HS-27A (cell line): ENCODE data around the gene SLC6A6.

Source experiments
- DNase-seq: peaks from one replicate; pipeline ENCODE4 v3.0.0-alpha.2; 2012; ENCODE audit warnings: low read depth, missing footprints

SLC6A6 gene

DNA sequence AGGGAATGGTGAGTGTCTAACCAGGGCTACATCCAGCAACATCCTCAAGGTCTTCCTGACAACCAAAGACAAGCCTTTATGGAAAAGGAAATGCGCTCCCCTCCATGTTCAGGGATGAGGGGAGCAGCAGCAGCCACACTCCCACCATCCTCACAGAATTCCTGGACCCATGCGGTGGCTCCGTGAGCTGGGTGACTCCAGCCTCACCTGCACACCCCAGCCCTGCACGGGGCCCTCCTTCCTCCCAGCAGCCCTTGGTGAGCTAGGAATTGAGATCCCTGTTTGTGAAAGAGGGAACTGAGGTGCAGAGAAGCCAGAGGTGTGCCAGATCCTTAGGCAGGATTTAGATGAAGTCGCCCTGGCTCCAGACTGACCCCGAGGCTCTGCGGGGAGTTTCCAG is 85.4 kb downstream of the SLC6A6 start:
- DNase-seq, result no peak

- no peak for DNase-seq
Observed at GRCh38 chr3:14488286-14489041, 86.1 kb downstream of the SLC6A6 start.

DNA sequence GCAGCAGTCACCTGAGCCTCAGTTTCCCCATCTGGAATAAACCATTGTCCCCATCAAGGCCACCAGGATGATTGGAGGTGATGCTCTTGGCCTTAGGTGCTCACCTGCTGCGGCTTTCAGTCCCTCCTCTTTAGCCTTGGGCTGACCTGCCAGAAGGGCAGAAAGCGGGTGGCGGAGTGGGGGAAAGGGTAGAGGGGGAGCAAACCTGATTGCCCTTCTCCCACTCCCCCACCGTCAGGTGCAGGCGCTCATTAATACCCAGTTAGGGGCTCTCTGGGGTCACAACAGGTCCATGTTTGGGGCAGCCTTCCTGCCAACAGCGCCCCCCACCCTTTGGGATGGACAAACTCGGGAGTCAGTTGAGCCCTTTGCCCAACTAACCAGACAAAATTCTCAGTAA is 87.2 kb downstream of the SLC6A6 start:
- DNase-seq, result no peak

DNA sequence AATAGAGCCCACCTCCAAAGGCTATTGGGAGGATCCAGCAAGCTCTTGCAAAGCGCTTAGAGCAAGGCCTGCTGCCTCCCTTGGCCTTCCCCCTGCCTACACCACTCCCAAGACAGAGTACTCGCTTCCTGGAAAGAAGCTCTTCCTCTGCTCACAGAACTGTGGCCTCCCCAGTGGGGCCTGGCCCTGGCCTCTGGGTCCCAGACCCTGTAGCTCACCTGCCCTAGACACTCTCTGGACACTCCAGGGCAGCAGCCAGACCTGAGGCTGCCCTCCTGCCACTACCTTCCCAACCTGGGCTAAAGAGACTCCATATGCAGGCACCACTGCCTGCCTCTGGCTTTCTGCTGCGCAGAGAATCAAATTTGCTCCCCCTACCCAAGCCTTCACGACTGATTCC is 87.8 kb downstream of the SLC6A6 start:
- no peak for DNase-seq

DNA sequence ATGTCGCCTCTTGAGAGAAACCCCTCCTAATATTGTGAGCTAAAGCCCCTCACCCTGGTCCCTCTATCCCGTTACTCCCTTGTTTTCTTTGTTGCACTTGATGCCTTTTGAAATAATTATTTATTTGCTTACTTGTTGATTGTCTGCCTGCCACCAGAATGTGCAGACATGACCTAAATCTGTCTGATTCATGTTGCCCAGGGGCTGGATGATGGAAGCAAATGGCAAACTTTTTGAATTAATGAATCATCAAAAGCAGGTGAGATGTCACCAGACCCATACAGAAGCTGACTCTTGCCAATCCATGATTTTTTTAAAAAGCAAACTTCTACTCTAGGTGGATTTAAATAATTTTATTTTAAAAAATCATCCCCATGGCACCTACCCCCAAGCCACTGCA is 88.4 kb downstream of the SLC6A6 start:
- DNase-seq, result no peak

DNA sequence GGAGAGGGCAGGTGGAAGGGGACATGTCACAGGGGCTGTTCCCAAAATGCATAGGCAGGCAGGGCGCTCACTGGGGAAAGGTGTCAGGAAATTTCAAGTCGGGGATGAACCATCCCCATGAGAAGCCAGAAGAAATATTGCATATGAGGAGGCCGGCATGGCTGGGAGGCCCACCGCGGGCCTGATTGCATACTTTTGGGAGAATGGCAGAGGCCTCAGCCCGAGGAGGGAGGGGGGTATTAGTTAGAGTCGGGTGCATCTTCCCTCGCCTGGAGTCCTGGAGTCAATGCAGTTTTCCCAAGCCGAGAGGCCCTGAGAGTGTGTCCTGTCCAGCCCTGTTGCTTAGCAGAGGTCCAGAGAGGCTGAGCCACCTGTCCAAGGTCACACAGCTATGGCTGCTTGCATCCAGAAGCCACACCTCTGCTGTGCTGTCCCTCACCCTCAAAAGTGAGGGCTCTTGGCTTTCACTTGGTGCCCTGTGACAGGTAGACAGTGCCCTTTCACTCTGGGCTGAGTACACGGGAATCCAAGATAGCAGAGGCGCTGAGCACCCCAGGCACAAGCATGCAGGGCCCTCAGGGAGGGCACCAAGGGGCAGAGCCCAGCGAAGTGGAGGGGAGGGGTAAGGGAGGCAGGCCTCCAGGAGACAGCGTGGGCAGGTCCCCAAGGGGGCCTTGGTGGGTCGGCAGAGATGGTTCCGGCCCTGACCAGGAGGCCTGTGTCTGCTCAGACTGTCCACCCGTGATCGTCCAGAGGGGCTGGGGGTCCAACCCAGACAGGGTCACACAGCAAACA is 89.2 kb downstream of the SLC6A6 start:
- no peak for DNase-seq

- no peak for DNase-seq
Observed at GRCh38 chr3:14492948-14493881, 90.8 kb downstream of the SLC6A6 start.

DNA sequence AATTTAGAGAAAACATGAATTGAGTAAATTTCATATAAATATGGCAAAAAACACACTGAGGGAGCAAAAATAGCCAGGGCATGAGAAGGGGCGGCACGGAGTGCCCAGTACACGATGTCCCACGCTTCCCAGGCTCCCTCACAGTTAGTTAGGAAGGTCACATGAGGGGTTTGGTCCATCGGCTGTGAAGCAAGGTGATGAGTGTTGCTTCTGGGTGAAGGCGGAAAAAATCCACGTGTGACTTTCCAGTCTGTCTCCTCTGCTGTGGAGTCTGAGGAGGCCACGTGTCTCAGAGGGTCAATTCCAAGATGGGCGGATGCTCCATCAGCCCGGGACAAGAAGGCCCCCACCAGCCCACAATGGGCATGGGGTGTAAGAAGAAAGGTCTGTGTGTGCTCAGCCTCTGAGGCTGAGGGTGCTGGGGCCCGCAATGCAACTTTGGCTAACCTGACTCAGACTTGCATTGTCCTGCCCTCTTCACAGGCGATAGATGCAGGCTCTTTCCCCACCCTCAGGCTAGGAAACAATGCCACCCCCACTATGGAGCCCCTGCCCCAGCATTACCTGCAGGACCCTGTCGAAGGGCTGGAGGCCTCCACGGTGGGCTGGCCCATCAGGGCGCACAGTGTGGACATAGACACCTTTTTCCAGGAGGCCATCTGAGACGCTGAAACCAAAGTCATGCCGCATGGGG is 92.0 kb downstream of the SLC6A6 start:
- DNase-seq, result no peak

DNA sequence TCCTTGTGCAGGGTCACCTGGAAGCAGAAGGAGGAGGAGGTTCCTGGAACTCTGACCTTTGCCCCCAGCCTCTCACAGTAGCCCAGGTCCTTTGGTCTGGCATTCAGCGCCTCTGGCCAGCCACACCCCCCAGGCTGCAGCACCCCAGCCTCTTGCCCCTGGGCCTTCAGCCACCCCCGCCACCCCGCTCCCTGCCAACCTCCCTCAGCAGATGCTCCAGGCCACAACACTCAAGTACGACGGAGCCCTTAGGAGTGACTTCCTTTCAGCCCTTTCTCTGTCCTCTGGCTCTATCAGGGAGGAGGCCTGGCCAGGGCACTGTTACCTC is 92.5 kb downstream of the SLC6A6 start:
- DNase-seq, result no peak

- DNase-seq, result no peak
Observed at GRCh38 chr3:14496351-14496750, 93.9 kb downstream of the SLC6A6 start.

- no peak for DNase-seq
Observed at GRCh38 chr3:14497321-14497720, 94.9 kb downstream of the SLC6A6 start.

GRCh38 chr3:14502472-14502871 is 100.1 kb downstream of the SLC6A6 start:
- DNase-seq, result no peak

DNA sequence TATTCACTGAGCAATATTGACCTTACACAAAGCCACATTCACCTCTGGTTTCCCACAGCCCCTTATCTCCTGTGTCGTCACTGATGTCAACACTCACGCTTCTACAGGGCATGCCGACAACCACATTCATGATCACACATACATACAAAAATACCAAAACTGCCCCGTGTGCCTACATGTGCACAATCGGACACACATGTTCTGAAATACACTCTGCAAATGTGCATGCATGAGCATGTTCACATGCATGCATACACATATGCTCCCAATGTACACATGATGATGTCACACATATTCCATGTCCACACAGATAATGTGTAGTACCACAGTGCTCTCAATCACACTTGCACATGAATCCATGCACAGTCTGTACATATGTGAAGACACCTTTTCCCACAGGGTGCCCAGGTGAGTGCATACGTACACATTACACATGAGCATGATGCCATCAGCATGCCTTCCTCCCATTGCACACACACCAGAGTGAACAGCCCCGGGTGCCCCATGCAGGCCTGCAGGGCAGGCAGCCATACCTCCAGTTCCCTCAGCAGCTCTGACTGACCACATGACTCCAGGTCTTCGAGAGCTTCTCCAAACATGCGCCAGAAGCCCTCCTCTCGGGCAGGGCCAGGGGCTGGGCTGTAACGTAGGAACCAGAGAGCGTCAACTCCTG is 100.8 kb downstream of the SLC6A6 start:
- DNase-seq, result no peak

GRCh38 chr3:14503706-14504065 is 101.3 kb downstream of the SLC6A6 start:
- no peak for DNase-seq

DNA sequence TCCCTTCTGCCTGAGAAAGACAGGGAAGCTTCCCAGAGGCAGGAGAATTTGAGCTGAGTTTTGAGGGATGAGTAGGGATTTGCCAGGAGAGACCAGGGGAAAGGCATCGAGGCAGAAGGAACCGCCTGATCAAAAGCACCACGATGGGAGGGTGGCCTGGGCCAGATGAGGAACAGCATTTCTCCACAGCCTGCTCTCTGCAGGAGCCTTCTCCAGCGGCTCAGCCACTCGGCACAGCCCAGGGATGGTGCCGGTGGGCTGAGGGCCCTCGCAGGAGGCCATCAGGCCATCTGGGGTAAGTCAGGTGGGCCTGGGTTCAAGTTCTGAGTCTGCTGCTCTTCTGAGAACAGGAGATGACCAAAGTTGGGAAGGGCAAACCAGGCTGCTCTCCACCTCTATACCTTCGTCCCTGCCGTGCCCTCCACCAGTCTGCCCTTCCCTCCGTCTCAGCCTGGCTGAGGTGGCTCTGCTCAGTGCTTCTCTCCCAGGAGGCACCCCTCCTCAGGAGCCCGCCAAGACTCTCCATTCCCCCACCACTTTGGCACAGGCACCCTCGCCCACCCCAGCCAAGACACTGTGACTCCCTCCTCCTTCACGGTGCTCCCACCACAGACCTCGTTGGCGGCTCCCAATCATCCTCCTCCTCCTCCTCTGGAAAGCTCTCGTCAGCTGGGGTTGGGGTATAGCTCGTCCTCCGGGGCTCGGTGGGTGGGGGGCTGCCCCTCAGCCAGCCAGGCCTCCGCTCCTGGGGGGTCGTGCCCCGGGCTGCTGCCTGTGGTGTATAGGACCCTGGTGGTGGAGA is 102.8 kb downstream of the SLC6A6 start:
- DNase-seq, result no peak

DNA sequence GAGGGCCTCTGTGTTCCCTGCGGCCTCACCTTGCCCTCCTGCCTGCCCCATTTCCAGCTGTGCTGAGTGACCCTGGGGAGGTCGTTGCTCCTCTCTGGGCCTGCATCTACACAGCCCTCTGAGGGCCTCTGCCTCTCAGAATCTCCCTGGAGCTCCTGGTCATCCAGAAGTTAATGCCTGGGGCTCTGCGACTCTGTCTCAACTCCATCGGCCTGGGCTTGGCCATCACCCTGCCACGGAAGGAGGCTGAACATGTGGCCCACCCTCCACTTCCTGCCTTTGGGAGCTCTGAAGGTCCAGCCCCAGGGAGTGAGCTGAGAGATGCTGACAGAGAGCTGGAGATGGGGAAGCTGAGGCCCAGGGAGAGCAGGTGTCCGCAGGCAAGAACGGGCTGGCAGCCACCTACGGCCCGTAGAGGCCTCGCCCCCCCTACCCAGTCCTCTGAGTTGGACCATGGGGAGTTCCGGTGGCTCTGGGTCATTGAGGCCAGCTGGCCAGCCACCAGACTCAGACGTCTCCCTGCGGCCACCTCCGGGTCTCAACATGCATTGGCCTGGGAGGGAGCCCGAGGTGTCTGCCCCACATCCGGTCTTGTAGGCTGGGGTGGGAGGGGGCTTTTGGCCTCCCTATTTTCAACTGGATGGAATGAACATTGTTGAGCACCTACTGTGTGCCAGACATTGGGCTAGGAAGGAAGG is 103.5 kb downstream of the SLC6A6 start:
- no peak for DNase-seq

DNA sequence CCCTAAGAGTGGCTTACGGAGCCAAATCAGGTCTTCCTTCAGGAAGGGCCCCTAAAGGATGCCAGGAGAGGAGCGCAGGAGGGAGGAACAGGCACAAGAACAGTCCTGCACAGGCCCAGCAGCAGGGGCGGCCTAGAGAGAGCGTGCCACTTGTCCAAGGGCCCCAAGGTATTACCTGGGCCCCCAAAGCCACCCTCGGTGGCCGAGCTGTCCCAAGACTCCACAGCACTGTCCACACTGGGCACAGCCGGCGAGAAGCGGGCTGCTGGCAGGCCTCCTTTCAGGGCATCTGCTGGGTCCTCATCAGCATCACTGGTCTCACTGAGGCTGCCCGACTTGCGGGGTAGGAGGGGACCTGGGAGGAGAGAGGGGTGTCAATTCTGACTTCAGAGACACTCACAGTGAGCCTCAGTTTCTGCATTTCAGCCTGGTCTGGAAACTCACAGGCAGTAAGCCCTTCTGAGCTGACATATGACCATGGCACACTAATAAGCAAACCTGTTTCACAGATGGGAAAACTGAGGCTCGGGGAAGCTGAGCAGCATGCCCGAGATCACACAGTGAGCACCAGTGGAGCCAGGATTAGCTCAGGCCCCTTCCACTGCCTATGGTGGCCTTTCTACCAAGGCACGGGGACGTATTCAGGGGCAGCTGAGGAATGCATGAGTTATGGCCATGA is 104.4 kb downstream of the SLC6A6 start:
- no peak for DNase-seq

- no peak for DNase-seq
Observed at GRCh38 chr3:14507305-14507741, 104.9 kb downstream of the SLC6A6 start.

DNA sequence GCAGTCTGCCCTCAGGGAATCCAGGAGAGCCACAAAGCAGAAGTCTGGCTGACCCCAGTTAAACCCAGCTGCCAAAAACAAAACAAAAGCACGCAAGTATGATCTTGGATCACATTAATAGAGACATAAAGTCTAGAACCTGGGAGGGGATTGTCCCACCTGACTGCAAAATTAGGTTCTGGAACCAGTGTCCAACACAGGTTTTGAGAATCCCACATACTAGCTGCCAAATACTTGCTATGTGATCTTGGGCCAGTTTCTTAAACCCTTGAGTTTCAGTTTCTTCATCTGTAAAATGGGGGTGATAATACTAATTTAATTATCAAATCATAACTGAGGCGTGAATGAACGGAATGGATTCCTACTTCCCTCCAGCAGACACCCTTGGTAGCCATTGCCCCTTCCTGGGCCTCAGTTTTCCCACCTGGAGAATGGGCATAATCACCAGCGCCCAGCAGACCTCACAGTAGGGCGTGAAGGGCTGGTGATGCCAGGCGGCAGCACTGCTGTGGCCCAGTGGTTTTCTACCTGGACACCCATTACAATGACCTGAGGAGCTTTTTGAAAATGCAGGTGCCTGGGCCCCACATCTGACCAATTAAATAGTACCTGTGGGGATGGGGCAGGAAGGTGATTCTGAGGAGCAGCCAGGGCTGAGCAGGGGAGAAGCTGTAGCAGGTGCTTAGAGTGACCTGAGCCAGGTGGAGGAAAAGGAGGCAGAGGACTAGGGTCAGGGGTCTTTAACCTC is 105.5 kb downstream of the SLC6A6 start:
- DNase-seq, result no peak
